Hippocampal formation (tissue), 2 donors: ENCODE data around the gene CRPPA.
"Not testable (repeated sequence)": the region's sequence is repeated elsewhere in the genome, so short reads cannot be mapped to it uniquely, and the experiment has no call there.

Experiments used
- DNase-seq, 2 donors: peaks; one replicate each; lab custom pipeline; 2025; lab: John Stamatoyannopoulos, UW

The CRPPA gene

DNA sequence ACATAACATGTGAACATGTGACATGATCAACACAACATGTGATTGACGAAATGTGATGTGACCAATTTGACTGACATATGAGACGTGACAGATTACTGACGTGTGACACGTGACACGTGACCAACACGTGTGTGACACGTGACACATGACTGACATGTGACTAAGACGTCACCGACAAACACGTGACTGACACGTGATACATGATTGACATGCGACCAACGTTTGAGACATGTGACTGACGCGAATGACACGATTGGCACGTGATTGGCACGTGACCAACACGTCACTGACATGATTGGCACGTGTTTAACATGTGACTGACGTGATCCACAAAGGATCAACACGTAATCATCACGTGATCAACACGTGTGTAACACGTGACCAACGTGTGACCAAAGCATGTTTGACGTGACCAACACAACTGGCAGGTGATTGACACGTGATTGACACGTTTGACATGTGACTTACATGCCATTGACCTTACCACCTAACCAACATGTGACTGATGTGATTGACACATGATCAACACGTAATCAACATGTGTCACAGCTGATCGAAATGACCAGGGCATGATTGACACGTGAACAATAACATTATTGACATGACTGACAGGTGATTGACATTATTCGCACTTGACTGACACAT, 23.7 kb downstream of the CRPPA start:
- DNase-seq, result no peak

- DNase-seq, result no peak
Observed at GRCh38 chr7:16396766-16397500, 24.4 kb downstream of the CRPPA start.

GRCh38 chr7:16395121-16395520, 26.2 kb downstream of the CRPPA start:
- no peak for DNase-seq

- no peak for DNase-seq
Observed at GRCh38 chr7:16393862-16394422, 27.4 kb downstream of the CRPPA start.

GRCh38 chr7:16392990-16393523, 28.3 kb downstream of the CRPPA start:
- no peak for DNase-seq

DNA sequence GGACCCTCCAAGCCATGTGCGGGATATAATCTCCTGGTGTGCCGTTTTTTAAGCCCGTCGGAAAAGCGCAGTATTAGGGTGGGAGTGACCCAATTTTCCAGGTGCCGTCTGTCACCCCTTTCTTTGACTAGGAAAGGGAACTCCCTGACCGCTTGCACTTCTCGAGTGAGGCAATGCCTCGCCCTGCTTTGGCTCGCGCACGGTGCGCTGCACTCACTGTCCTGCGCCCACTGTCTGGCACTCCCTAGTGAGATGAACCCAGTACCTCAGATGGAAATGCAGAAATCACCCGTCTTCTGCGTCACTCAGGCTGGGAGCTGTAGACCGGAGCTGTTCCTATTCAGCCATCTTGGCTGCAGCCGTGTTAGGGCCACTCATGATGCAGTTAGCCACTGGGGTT, 37.6 kb downstream of the CRPPA start:
- not testable (repeated sequence) for DNase-seq

DNA sequence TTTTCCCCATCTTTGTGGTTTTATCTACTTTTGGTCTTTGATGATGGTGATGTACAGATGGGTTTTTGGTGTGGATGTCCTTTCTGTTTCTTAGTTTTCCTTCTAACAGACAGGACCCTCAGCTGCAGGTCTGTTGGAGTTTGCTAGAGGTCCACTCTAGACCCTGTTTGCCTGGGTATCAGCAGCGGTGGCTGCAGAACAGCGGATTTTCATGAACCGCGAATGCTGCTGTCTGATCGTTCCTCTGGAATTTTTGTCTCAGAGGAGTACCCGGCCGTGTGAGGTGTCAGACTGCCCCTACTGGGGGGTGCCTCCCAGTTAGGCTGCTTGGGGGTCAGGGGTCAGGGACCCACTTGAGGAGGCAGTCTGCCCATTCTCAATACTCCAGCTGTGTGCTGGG, 38.2 kb downstream of the CRPPA start:
- not testable (repeated sequence) for DNase-seq
